Measurements from ENCODE around the gene PPFIBP2.

PPFIBP2 gene

DNA sequence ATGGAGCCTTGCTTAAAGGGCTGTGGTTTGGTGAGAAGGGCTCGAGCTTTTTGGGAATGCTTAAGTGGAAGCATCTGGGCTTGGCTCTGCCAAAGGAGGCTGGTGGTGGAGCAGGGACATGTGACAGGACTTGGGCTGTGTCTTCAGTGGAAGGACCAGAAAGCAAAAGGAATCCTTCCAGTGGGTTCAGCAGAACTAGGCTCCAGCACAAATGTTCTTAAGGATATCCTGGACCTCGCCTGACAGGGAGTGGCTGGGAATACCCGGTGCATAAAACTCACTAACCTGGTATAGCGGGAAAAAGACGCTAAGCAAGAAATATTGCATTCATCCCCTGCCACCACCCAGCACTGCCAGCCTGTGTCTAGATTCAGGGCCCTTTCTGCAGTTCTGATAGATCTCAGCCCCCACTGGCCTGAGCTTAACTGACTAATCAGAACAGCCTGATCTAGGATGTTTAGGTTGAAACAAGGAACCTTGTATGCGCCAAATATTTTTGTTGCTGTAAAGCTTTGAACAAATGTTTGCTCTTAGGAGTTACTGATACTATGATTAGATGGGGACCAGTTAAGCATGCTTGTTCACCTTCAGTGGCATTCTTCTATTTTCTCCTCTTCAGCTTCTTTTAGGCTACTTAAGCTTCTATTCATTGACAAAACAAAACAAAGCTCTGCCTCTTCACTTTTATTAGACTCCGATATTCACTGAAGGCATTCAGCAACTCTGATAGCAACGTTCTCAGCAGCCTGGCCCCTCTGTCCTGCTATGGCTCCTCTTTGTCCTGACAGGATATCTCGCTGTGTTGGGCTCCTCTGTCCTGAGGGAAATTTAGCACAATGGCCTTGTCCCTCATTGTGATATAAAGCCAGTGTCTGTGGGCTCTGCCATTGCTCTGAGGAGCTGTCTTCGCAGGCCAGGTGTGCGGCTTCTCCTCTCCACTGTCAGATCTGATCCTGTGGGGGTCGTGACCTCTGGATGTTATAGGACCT lies 25.0 kb downstream of the PPFIBP2 start:
- Histone ChIP-seq H4K20me1 (ENCODE audit: insufficient read depth, low read length) (no peaks in the 10 kb centered on the region), H3K36me3 (replicated peaks; ENCODE audit: insufficient read depth, low read length) (no peaks in the 10 kb centered on the region), H2AFZ (ENCODE audit: low read length) (no peak overlapping the region), H3K27ac (ENCODE audit: low read length) (no peak overlapping the region), H3K27me3 (replicated peaks; ENCODE audit: insufficient read depth, low read length) (no peaks in the 10 kb centered on the region), H3K4me2 (ENCODE audit: low read depth, low read length) (no peak overlapping the region), H3K9me3 (replicated peaks; ENCODE audit: insufficient read depth, low read length) (no peaks in the 10 kb centered on the region), H3K4me3 (ENCODE audit: low read length) (no peak overlapping the region), H3K4me1 (ENCODE audit: low read length) (peaks cover 15% of the 10 kb centered on the region), H3K9me2 (replicated peaks; ENCODE audit: insufficient read depth, low read length) (no peaks in the 10 kb centered on the region), H3K79me2 (ENCODE audit: low read length) (0 out of 2 replicates have a peak, but pooled peaks cover 4% of the 10 kb centered on the region), H3K9ac (ENCODE audit: low read length) (no peak overlapping the region), H3F3A (ENCODE audit: insufficient read depth, low read length) (peaks cover 7% of the 10 kb centered on the region)
- TF ChIP-seq CTCF (IDR thresholded peaks at IDR 0.05; ENCODE audit: low read length) (no peak), EZH2 (optimal IDR thresholded peaks at IDR 0.05; ENCODE audit: low read depth, low read length) (no peak), EZH2phosphoT487 (IDR thresholded peaks at IDR 0.05; ENCODE audit: low read length) (no peak)
- no peak for DNase-seq

GRCh38 chr11:7540830-7541555 lies 27.2 kb downstream of the PPFIBP2 start:
- Histone ChIP-seq H3F3A (ENCODE audit: insufficient read depth, low read length) (no peaks in the 10 kb centered on the region), H3K4me3 (ENCODE audit: low read length) (no peak overlapping the region), H3K9me2 (replicated peaks; ENCODE audit: insufficient read depth, low read length) (no peaks in the 10 kb centered on the region), H3K4me2 (ENCODE audit: low read depth, low read length) (no peak overlapping the region), H3K4me1 (ENCODE audit: low read length) (no peaks in the 10 kb centered on the region), H4K20me1 (ENCODE audit: insufficient read depth, low read length) (no peaks in the 10 kb centered on the region), H3K27me3 (replicated peaks; ENCODE audit: insufficient read depth, low read length) (no peaks in the 10 kb centered on the region), H3K9me3 (replicated peaks; ENCODE audit: insufficient read depth, low read length) (no peaks in the 10 kb centered on the region), H3K36me3 (replicated peaks; ENCODE audit: insufficient read depth, low read length) (no peaks in the 10 kb centered on the region), H3K9ac (ENCODE audit: low read length) (no peak overlapping the region), H2AFZ (ENCODE audit: low read length) (no peak overlapping the region), H3K27ac (ENCODE audit: low read length) (no peak overlapping the region), H3K79me2 (ENCODE audit: low read length) (0 out of 2 replicates have a peak, but pooled peaks cover 4% of the 10 kb centered on the region)
- TF ChIP-seq EZH2phosphoT487 (IDR thresholded peaks at IDR 0.05; ENCODE audit: low read length) = no peak
- TF ChIP-seq CTCF (IDR thresholded peaks at IDR 0.05; ENCODE audit: low read length) = no peak
- TF ChIP-seq EZH2 (optimal IDR thresholded peaks at IDR 0.05; ENCODE audit: low read depth, low read length) = no peak
- no peak for DNase-seq

- Histone ChIP-seq H3K9ac (ENCODE audit: low read length) (no peak overlapping the region), H3K27ac (ENCODE audit: low read length) (no peak overlapping the region), H4K20me1 (ENCODE audit: insufficient read depth, low read length) (no peaks in the 10 kb centered on the region), H3K79me2 (ENCODE audit: low read length) (no peaks in the 10 kb centered on the region), H3K9me2 (replicated peaks; ENCODE audit: insufficient read depth, low read length) (no peaks in the 10 kb centered on the region), H3K9me3 (replicated peaks; ENCODE audit: insufficient read depth, low read length) (no peaks in the 10 kb centered on the region), H3K4me3 (ENCODE audit: low read length) (no peak overlapping the region), H3K36me3 (replicated peaks; ENCODE audit: insufficient read depth, low read length) (no peaks in the 10 kb centered on the region), H3K4me1 (ENCODE audit: low read length) (peaks cover 1% of the 10 kb centered on the region; the same call in 1 of the 2 replicates), H3F3A (ENCODE audit: insufficient read depth, low read length) (no peaks in the 10 kb centered on the region), H2AFZ (ENCODE audit: low read length) (no peak overlapping the region), H3K4me2 (ENCODE audit: low read depth, low read length) (no peak overlapping the region), H3K27me3 (replicated peaks; ENCODE audit: insufficient read depth, low read length) (no peaks in the 10 kb centered on the region)
- TF ChIP-seq EZH2 (optimal IDR thresholded peaks at IDR 0.05; ENCODE audit: low read depth, low read length) (no peak), EZH2phosphoT487 (IDR thresholded peaks at IDR 0.05; ENCODE audit: low read length) (no peak), CTCF (IDR thresholded peaks at IDR 0.05; ENCODE audit: low read length) (no peak)
- no peak for DNase-seq
Measured at GRCh38 chr11:7543302-7543701, 29.5 kb downstream of the PPFIBP2 start.
